ENCODE results near the gene GATAD2A. TPM values are rescaled to one million over a fixed set of nuclear protein-coding genes. Genes with fewer than 3 reads are reported as not detected.

GATAD2A gene
- total RNA-seq, 1 experiment from 2014 or later, result 189 TPM

- Histone ChIP-seq H3K9me3 (ENCODE audit: control insufficient read depth, low read depth, low read length) (no peaks in the 10 kb centered on the region), H2AK5ac (ENCODE audit: insufficient read length, low read length) (no peak overlapping the region), H4K20me1 (ENCODE audit: control insufficient read depth, insufficient read depth, insufficient read length) (no peaks in the 10 kb centered on the region), H3K23me2 (ENCODE audit: insufficient read length, low read depth, low read length, poor library complexity, severe bottlenecking) (no peaks in the 10 kb centered on the region), H4K91ac (ENCODE audit: insufficient read length, low read depth, low read length) (no peak overlapping the region), H4K8ac (replicated peaks; ENCODE audit: insufficient read length, low read depth, low read length) (no peak overlapping the region), H3K79me2 (ENCODE audit: insufficient read depth, low read length) (peaks cover 4% of the 10 kb centered on the region; the same call in 1 of the 2 replicates), H3K27me3 (ENCODE audit: insufficient read depth, low read length) (no peaks in the 10 kb centered on the region), H2BK120ac (ENCODE audit: low read depth, low read length, poor library complexity, severe bottlenecking) (no peak overlapping the region), H3K23ac (ENCODE audit: insufficient read length, low read depth, low read length) (no peak overlapping the region), H2BK20ac (ENCODE audit: low read depth, low read length, poor library complexity, severe bottlenecking) (no peak overlapping the region), H3K14ac (ENCODE audit: insufficient read depth, low read length) (no peak overlapping the region), H2AFZ (ENCODE audit: low read length) (no peak overlapping the region), H3K18ac (ENCODE audit: insufficient read length, low read depth, low read length) (no peak overlapping the region), H3K56ac (ENCODE audit: insufficient read length, low read depth, low read length) (no peak overlapping the region), H3K4me1 (ENCODE audit: insufficient read depth, low read length) (peaks cover 3% of the 10 kb centered on the region; the same call in 1 of the 2 replicates), H3K9ac (ENCODE audit: extremely low read depth, insufficient read length, low read length) (no peak overlapping the region), H3K4ac (ENCODE audit: low read depth, low read length) (no peak overlapping the region), H3K27ac (ENCODE audit: insufficient read length, low read depth, low read length) (no peak overlapping the region), H2BK15ac (ENCODE audit: low read depth, low read length) (no peak overlapping the region), H3T11ph (ENCODE audit: low read length) (no peak overlapping the region), H4K5ac (ENCODE audit: insufficient read length, low read depth, low read length) (no peak overlapping the region), H2BK5ac (ENCODE audit: insufficient read length, low read length) (no peak overlapping the region), H3K4me2 (ENCODE audit: insufficient read depth, insufficient read length, low read length) (no peak overlapping the region), H2BK12ac (ENCODE audit: insufficient read length, low read depth, low read length) (no peak overlapping the region), H3K79me1 (ENCODE audit: insufficient read depth, low read depth, low read length, poor library complexity, severe bottlenecking) (no peaks in the 10 kb centered on the region)
- WGBS (ENCODE audit: extremely low coverage, insufficient read length, low lambda C conversion rate), result no CpG with 5 or more reads among the region's 15 CpGs
- H3K4me3 Mint-ChIP-seq, result no peak overlapping the region; a peak in 1 of 5 replicates
- H3K9me3 Mint-ChIP-seq, result no peaks in the 10 kb centered on the region
- no peak for TF ChIP-seq CTCF (conservative IDR thresholded peaks at IDR 0.05)
- H3K27ac Mint-ChIP-seq, result peak overlapping the region in 1 of 3 experiments; percentile 90; a peak in 2 of 7 replicates
- peaks cover 17 to 19% of the 10 kb centered on the region in 2 experiments for H3K4me1 Mint-ChIP-seq
- H3K27me3 Mint-ChIP-seq (ENCODE audit: low read depth), result no peaks in the 10 kb centered on the region
- DNase-seq, result no peak
- peaks cover 34 to 79% (median 72%) of the 10 kb centered on the region in 3 experiments; a peak in 6 of 7 replicates for H3K36me3 Mint-ChIP-seq (ENCODE audit: insufficient read depth in 1 of 3, low read depth in 3 of 3)
Measured at GRCh38 chr19:19493841-19494546, 88.5 kb downstream of the GATAD2A start.
